Measurements from ENCODE around the gene MYH3.

GRCh38 chr17:10661437-10661836 lies 4.3 kb upstream of the MYH3 start:
- no peak for TF ChIP-seq REST (IDR thresholded peaks at IDR 0.05; ENCODE audit: low read depth, low read length)
- TF ChIP-seq ZZZ3 (IDR thresholded peaks at IDR 0.05; ENCODE audit: control insufficient read depth, insufficient read length, low read depth), result no peak
- TF ChIP-seq CTCF (IDR thresholded peaks at IDR 0.05 in 2 of 3, conservative IDR thresholded peaks at IDR 0.05 in 1 of 3; ENCODE audit: control insufficient read depth in 2 of 3, extremely low read depth in 1 of 3, insufficient read depth in 1 of 3, low read depth in 3 of 3, low read length in 3 of 3), result no peak
- TF ChIP-seq, protein P1, sequence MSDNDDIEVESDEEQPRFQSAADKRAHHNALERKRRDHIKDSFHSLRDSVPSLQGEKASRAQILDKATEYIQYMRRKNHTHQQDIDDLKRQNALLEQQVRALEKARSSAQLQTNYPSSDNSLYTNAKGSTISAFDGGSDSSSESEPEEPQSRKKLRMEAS (IDR thresholded peaks at IDR 0.05; ENCODE audit: low read depth, low read length), result no peak
- TF ChIP-seq CHD4 (IDR thresholded peaks at IDR 0.05), result no peak
- no peak for TF ChIP-seq POU2F2 (IDR thresholded peaks at IDR 0.05; ENCODE audit: borderline replicate concordance, low read depth, low read length)
- no peak for TF ChIP-seq POLR2A (IDR thresholded peaks at IDR 0.05; ENCODE audit: low read depth, low read length)
- TF ChIP-seq RCOR1 (conservative IDR thresholded peaks at IDR 0.05; ENCODE audit: low read depth, low read length), result no peak
- TF ChIP-seq IKZF1 (conservative IDR thresholded peaks at IDR 0.05), result no peak
- TF ChIP-seq SMAD1 (IDR thresholded peaks at IDR 0.05; ENCODE audit: low read depth, partially characterized antibody), result no peak
- no peak for TF ChIP-seq BHLHE40 (IDR thresholded peaks at IDR 0.05; ENCODE audit: borderline replicate concordance in 1 of 2, low read depth in 2 of 2, low read length in 1 of 2)
- TF ChIP-seq BMI1 (IDR thresholded peaks at IDR 0.05; ENCODE audit: borderline replicate concordance), result no peak
- no peak for TF ChIP-seq SIN3A (IDR thresholded peaks at IDR 0.05; ENCODE audit: low read depth, low read length)
- TF ChIP-seq FOS (IDR thresholded peaks at IDR 0.05; ENCODE audit: borderline replicate concordance, extremely low read depth, insufficient read length), result no peak

Measured in GM12878 (cell line).